WTC11 (cell line): ENCODE results near the gene SLC22A15.

Experiments used
- MAX ChIP-seq: sonication (generic); formaldehyde crosslinking; IDR thresholded peaks from 2 replicates; pipeline ENCODE4 v1.8.0; 2022; ENCODE audit warnings: mild to moderate bottlenecking, missing genetic modification reagents
- TEAD1 ChIP-seq: sonication (generic); formaldehyde crosslinking; IDR thresholded peaks from 2 replicates; pipeline ENCODE4 v1.8.0; 2022; ENCODE audit warnings: mild to moderate bottlenecking, missing genetic modification reagents
- TF ChIP-seq, protein P1 (sequence below): fragments of 200-600 bp; IDR thresholded peaks from 2 replicates; pipeline ENCODE4 v1.8.0; 2022; ENCODE audit warnings: antibody characterized with exemption
- TF ChIP-seq, protein P2 (sequence below): fragments of 250-450 bp; sonication (Bioruptor Pico); IDR thresholded peaks from 2 replicates; pipeline ENCODE4 v1.9.0; 2021; ENCODE audit warnings: mild to moderate bottlenecking, borderline replicate concordance

GRCh38 chr1:116001739-116002487 lies 25.6 kb downstream of the SLC22A15 start:
- TF ChIP-seq, protein P1, sequence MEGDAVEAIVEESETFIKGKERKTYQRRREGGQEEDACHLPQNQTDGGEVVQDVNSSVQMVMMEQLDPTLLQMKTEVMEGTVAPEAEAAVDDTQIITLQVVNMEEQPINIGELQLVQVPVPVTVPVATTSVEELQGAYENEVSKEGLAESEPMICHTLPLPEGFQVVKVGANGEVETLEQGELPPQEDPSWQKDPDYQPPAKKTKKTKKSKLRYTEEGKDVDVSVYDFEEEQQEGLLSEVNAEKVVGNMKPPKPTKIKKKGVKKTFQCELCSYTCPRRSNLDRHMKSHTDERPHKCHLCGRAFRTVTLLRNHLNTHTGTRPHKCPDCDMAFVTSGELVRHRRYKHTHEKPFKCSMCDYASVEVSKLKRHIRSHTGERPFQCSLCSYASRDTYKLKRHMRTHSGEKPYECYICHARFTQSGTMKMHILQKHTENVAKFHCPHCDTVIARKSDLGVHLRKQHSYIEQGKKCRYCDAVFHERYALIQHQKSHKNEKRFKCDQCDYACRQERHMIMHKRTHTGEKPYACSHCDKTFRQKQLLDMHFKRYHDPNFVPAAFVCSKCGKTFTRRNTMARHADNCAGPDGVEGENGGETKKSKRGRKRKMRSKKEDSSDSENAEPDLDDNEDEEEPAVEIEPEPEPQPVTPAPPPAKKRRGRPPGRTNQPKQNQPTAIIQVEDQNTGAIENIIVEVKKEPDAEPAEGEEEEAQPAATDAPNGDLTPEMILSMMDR = no peak
- TF ChIP-seq TEAD1 = no peak
- no peak for TF ChIP-seq MAX (CRISPR knock-in tag)
- TF ChIP-seq, protein P2, sequence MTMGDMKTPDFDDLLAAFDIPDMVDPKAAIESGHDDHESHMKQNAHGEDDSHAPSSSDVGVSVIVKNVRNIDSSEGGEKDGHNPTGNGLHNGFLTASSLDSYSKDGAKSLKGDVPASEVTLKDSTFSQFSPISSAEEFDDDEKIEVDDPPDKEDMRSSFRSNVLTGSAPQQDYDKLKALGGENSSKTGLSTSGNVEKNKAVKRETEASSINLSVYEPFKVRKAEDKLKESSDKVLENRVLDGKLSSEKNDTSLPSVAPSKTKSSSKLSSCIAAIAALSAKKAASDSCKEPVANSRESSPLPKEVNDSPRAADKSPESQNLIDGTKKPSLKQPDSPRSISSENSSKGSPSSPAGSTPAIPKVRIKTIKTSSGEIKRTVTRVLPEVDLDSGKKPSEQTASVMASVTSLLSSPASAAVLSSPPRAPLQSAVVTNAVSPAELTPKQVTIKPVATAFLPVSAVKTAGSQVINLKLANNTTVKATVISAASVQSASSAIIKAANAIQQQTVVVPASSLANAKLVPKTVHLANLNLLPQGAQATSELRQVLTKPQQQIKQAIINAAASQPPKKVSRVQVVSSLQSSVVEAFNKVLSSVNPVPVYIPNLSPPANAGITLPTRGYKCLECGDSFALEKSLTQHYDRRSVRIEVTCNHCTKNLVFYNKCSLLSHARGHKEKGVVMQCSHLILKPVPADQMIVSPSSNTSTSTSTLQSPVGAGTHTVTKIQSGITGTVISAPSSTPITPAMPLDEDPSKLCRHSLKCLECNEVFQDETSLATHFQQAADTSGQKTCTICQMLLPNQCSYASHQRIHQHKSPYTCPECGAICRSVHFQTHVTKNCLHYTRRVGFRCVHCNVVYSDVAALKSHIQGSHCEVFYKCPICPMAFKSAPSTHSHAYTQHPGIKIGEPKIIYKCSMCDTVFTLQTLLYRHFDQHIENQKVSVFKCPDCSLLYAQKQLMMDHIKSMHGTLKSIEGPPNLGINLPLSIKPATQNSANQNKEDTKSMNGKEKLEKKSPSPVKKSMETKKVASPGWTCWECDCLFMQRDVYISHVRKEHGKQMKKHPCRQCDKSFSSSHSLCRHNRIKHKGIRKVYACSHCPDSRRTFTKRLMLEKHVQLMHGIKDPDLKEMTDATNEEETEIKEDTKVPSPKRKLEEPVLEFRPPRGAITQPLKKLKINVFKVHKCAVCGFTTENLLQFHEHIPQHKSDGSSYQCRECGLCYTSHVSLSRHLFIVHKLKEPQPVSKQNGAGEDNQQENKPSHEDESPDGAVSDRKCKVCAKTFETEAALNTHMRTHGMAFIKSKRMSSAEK (CRISPR knock-in tag) = no peak
